HL-60 (cell line): ENCODE results near the gene RFTN1.

ENCODE experiments used
- DNase-seq, 2 experiments: peaks; one replicate each; pipeline ENCODE4 v3.0.0-alpha.2; 2010 to 2020; ENCODE audit warnings: low read depth in 1 of 2, low spot score in 1 of 2
- H3K27ac ChIP-seq: fragments of 250-450 bp; sonication (Bioruptor Pico); replicated peaks from 2 replicates; pipeline ENCODE4 v1.5.1; 2020; ENCODE audit warnings: mild to moderate bottlenecking, moderate library complexity
- H3K27me3 ChIP-seq: fragments of 250-450 bp; sonication (Bioruptor Pico); 2 replicates; pipeline ENCODE4 v1.5.1; 2021; ENCODE audit warnings: mild to moderate bottlenecking, moderate library complexity; ENCODE audit not compliant: insufficient read depth, poor library complexity, severe bottlenecking
- H3K4me3 ChIP-seq: replicated peaks from 2 replicates; pipeline ENCODE4 v1.5.1; 2011; ENCODE audit warnings: mild to moderate bottlenecking, control low read depth, low read length; ENCODE audit not compliant: insufficient read depth
- GABPA ChIP-seq: IDR thresholded peaks from 2 replicates; pipeline ENCODE4 v1.6.1; 2012; ENCODE audit warnings: low read depth
- POLR2AphosphoS5 ChIP-seq: IDR thresholded peaks from 2 replicates; pipeline ENCODE4 v1.6.1; 2012; ENCODE audit warnings: low read depth
- SPI1 ChIP-seq: IDR thresholded peaks from 2 replicates; pipeline ENCODE4 v1.6.1; 2012; ENCODE audit warnings: low read depth, mild to moderate bottlenecking, borderline replicate concordance
- TF ChIP-seq, protein P1 (sequence below): IDR thresholded peaks from 2 replicates; pipeline ENCODE4 v1.6.1; 2012; ENCODE audit warnings: low read depth; ENCODE audit not compliant: insufficient replicate concordance
- TF ChIP-seq, protein P2 (sequence below): IDR thresholded peaks from one replicate; pipeline ENCODE4 v1.5.1; 2011; ENCODE audit warnings: low read length, control low read depth, inconsistent platforms; ENCODE audit not compliant: insufficient read depth

Gene RFTN1

DNA sequence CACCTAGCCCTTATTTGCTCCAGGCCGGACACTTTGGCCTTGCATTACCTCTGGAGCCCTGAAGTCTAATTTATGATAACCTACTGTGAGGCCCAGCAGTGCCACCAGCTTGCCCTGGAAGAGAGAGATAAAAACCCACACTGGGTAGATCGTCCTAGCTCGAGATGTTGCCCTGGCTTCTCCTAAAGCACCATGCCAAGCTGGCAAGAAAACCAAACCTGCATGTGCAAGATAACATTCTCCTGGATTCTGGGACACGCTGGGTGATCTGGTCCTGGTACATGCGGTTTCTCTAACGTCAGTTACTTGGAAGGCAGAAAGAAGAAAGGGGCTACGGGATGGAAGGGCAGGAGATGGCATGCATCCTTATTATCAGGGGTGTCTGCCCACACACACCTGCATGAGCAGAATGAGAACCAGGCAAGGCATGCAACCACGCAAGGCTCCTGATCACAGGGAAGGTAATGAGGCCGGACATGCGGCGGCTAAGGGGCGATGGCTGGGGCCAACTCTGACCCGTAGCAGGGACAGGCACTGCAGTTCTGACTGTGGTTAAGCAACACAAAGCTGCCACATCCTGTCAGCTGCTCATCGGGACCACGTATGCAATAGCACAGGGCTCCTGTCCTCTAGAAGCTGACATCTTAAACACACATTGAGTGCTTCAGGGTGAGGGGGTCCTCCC lies 175.5 kb downstream of the RFTN1 start:
- DNase-seq = peak; percentile 53 to 74
- H3K4me3 ChIP-seq = no peak overlapping the region
- TF ChIP-seq POLR2AphosphoS5 = peak; percentile 45; the same call in 1 of the 2 replicates
- TF ChIP-seq SPI1 = no peak
- H3K27ac ChIP-seq = peak overlapping the region; percentile 66
- H3K27me3 ChIP-seq = no peaks in the 10 kb centered on the region

DNA sequence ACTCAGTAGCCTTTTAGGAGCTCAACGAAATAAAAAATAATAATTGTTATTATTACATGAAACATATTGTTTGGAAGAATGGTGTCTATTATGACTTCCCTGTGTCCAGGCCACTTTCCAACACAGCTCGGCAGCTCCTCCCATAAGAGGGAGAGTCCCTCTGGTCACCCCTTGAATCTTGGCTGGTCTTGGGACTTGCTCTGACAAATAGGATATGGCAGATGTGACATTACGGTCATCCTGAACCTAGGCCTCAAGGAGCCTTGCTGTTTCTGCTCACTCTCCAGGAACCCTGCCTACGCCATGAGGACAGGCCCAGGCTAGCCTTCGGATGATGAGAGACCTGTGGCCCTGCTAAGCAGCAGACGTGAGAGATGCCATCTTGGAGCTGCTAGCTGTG lies 176.7 kb downstream of the RFTN1 start:
- no peak for DNase-seq
- no peak overlapping the region for H3K4me3 ChIP-seq
- no peak overlapping the region for H3K27ac ChIP-seq
- TF ChIP-seq GABPA = no peak
- TF ChIP-seq POLR2AphosphoS5 = no peak
- TF ChIP-seq SPI1 = no peak
- TF ChIP-seq, protein P1, sequence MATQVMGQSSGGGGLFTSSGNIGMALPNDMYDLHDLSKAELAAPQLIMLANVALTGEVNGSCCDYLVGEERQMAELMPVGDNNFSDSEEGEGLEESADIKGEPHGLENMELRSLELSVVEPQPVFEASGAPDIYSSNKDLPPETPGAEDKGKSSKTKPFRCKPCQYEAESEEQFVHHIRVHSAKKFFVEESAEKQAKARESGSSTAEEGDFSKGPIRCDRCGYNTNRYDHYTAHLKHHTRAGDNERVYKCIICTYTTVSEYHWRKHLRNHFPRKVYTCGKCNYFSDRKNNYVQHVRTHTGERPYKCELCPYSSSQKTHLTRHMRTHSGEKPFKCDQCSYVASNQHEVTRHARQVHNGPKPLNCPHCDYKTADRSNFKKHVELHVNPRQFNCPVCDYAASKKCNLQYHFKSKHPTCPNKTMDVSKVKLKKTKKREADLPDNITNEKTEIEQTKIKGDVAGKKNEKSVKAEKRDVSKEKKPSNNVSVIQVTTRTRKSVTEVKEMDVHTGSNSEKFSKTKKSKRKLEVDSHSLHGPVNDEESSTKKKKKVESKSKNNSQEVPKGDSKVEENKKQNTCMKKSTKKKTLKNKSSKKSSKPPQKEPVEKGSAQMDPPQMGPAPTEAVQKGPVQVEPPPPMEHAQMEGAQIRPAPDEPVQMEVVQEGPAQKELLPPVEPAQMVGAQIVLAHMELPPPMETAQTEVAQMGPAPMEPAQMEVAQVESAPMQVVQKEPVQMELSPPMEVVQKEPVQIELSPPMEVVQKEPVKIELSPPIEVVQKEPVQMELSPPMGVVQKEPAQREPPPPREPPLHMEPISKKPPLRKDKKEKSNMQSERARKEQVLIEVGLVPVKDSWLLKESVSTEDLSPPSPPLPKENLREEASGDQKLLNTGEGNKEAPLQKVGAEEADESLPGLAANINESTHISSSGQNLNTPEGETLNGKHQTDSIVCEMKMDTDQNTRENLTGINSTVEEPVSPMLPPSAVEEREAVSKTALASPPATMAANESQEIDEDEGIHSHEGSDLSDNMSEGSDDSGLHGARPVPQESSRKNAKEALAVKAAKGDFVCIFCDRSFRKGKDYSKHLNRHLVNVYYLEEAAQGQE = no peak
- TF ChIP-seq, protein P2, sequence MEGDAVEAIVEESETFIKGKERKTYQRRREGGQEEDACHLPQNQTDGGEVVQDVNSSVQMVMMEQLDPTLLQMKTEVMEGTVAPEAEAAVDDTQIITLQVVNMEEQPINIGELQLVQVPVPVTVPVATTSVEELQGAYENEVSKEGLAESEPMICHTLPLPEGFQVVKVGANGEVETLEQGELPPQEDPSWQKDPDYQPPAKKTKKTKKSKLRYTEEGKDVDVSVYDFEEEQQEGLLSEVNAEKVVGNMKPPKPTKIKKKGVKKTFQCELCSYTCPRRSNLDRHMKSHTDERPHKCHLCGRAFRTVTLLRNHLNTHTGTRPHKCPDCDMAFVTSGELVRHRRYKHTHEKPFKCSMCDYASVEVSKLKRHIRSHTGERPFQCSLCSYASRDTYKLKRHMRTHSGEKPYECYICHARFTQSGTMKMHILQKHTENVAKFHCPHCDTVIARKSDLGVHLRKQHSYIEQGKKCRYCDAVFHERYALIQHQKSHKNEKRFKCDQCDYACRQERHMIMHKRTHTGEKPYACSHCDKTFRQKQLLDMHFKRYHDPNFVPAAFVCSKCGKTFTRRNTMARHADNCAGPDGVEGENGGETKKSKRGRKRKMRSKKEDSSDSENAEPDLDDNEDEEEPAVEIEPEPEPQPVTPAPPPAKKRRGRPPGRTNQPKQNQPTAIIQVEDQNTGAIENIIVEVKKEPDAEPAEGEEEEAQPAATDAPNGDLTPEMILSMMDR = no peak
- no peaks in the 10 kb centered on the region for H3K27me3 ChIP-seq

DNA sequence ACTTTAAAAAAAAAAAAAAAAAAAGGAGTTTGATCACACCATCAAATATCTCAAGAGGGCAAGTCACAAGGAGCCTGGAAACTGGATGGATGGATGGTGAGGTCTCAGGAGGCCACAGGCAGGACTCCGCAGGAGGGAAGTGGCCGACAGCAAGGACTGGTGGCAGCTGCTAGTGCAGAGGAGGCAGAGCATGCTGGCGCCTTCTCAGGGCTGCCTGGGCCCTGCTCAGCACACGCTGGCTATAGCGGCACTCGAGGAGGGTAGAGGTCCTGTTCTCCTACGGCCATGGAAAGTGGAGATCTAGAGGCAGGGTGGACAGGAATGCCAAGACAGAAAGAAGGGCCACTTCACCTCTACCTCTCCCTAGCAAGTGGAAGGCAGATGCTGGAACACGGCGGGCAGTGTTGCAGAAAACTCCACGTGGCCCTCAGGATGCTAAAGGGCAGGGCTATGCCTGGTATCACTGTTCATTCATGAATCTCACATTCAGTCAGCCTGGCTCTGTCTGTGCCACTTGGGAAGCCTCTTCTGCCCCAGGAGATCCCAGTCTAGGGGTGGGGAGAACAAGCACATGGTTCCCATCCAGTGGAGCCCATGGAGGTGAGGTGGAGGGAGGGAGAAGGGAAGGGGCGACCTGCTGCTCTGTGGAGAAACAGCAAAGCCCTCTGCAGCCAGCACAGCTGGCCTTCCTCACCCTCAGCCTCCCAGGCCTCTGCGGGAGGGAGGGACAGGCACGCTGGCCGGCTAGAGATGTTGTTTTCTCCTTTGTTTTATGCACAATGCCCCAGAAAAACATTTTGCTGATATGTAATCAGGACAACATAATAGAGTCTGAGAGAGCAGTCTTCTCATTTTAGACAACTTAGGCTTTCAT lies 177.5 kb downstream of the RFTN1 start:
- no peak overlapping the region for H3K4me3 ChIP-seq
- no peak for TF ChIP-seq POLR2AphosphoS5
- TF ChIP-seq, protein P1 = no peak
- TF ChIP-seq, protein P2 = no peak
- no peak for TF ChIP-seq GABPA
- no peak for TF ChIP-seq SPI1
- H3K27ac ChIP-seq = no peak overlapping the region
- no peak for DNase-seq
- no peaks in the 10 kb centered on the region for H3K27me3 ChIP-seq

DNA sequence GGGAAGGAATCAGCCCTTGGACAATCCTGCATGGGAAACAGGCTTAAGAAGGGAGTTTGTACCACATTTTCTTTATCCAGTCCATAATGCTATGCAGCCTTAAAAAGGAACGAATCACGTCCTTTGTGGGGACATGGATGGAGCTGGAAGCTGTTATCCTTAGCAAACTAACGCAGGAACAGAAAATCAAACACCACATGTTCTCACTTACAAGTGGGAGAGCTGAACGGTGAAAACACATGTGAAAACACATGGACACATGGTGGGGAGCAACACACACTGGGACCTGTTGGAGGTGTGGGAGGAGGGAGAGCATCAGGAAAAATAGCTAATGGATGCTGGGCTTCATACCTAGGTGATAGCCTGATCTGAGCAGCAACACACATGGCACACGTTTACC lies 178.2 kb downstream of the RFTN1 start:
- H3K27ac ChIP-seq = no peak overlapping the region

More for the DNA sequence above, 178.2 kb downstream of the RFTN1 start:
- no peak for DNase-seq
- Histone ChIP-seq H3K27me3 (no peaks in the 10 kb centered on the region), H3K4me3 (no peak overlapping the region)
- TF ChIP-seq SPI1 = no peak
- TF ChIP-seq, protein P1 = no peak
- TF ChIP-seq, protein P2 = no peak
- no peak for TF ChIP-seq POLR2AphosphoS5
- TF ChIP-seq GABPA = no peak
